ENCODE measurements around the gene MAGI1. TPM values are rescaled to one million over a fixed set of nuclear protein-coding genes. Genes with fewer than 3 reads are reported as not detected.

MAGI1 gene
- total and polyA plus RNA-seq, 7 experiments from 2014 or later, result 0.39 TPM; not detected in 6

GRCh38 chr3:65641777-65642176, 396.9 kb downstream of the MAGI1 start:
- no peak overlapping the region for H3K27ac Mint-ChIP-seq
- Histone ChIP-seq H3K36me3 (ENCODE audit: control insufficient read depth in 2 of 3, insufficient read depth in 3 of 3, low read length in 3 of 3) (no peaks in the 10 kb centered on the region), H3K9me3 (ENCODE audit: control insufficient read depth in 2 of 3, low read length in 3 of 3) (peaks cover 0 to under 1% (median 0%) of the 10 kb centered on the region in 3 experiments), H3K27ac (ENCODE audit: low read depth, low read length) (no peak overlapping the region), H3K4me3 (ENCODE audit: low read length) (no peak overlapping the region), H3K27me3 (ENCODE audit: control insufficient read depth in 2 of 2, insufficient read depth in 2 of 2, low read length in 2 of 2) (no peaks in the 10 kb centered on the region), H3K4me1 (ENCODE audit: control insufficient read depth in 2 of 2, insufficient read depth in 2 of 2, low read length in 2 of 2) (no peaks in the 10 kb centered on the region)
- intact Hi-C loops (cut with micrococcal nuclease), result no loop called here
- no peak for ATAC-seq
- H3K36me3 Mint-ChIP-seq, result peaks cover 0 to 4% (median 0%) of the 10 kb centered on the region in 5 donors
- peaks cover 0 to 36% (median 9%) of the 10 kb centered on the region in 11 donors for H3K9me3 Mint-ChIP-seq
- no peak for DNase-seq
- no peaks in the 10 kb centered on the region for H3K4me1 Mint-ChIP-seq
- POLR2A ChIA-PET, result no interaction called here
- no peak overlapping the region for H3K4me3 Mint-ChIP-seq
- peaks cover 0 to 5% (median 0%) of the 10 kb centered on the region in 5 donors for H3K27me3 Mint-ChIP-seq
- CTCF ChIA-PET, result no interaction called here

GRCh38 chr3:65641045-65641444, 397.7 kb downstream of the MAGI1 start:
- no peak overlapping the region for H3K27ac ChIP-seq (ENCODE audit: low read depth, low read length)
- H3K9me3 Mint-ChIP-seq, result peaks cover 0 to 29% (median 6%) of the 10 kb centered on the region in 11 donors
- no peaks in the 10 kb centered on the region for H3K4me1 ChIP-seq (ENCODE audit: control insufficient read depth in 2 of 2, insufficient read depth in 2 of 2, low read length in 2 of 2)
- no peak overlapping the region for H3K4me3 ChIP-seq (ENCODE audit: low read length)
- ChIA-PET POLR2A (no interaction called here), CTCF (no interaction called here)
- ATAC-seq, result no peak
- peaks cover 0 to 5% (median 0%) of the 10 kb centered on the region in 5 donors for H3K27me3 Mint-ChIP-seq
- H3K27me3 ChIP-seq (ENCODE audit: control insufficient read depth in 2 of 2, insufficient read depth in 2 of 2, low read length in 2 of 2), result no peaks in the 10 kb centered on the region
- no peaks in the 10 kb centered on the region for H3K9me3 ChIP-seq (ENCODE audit: control insufficient read depth in 2 of 3, low read length in 3 of 3)
- intact Hi-C loops (cut with micrococcal nuclease), result no loop called here
- H3K36me3 ChIP-seq (ENCODE audit: control insufficient read depth in 2 of 3, insufficient read depth in 3 of 3, low read length in 3 of 3), result no peaks in the 10 kb centered on the region
- H3K4me1 Mint-ChIP-seq, result no peaks in the 10 kb centered on the region
- no peak overlapping the region for H3K4me3 Mint-ChIP-seq
- H3K27ac Mint-ChIP-seq, result no peak overlapping the region
- DNase-seq, result no peak
- peaks cover 0 to 4% (median 0%) of the 10 kb centered on the region in 5 donors for H3K36me3 Mint-ChIP-seq

GRCh38 chr3:65639444-65639843, 399.3 kb downstream of the MAGI1 start:
- Histone ChIP-seq H3K36me3 (ENCODE audit: control insufficient read depth in 2 of 3, insufficient read depth in 3 of 3, low read length in 3 of 3) (no peaks in the 10 kb centered on the region), H3K4me1 (ENCODE audit: control insufficient read depth in 2 of 2, insufficient read depth in 2 of 2, low read length in 2 of 2) (no peaks in the 10 kb centered on the region), H3K9me3 (ENCODE audit: control insufficient read depth in 2 of 3, low read length in 3 of 3) (no peaks in the 10 kb centered on the region), H3K27me3 (ENCODE audit: control insufficient read depth in 2 of 2, insufficient read depth in 2 of 2, low read length in 2 of 2) (no peaks in the 10 kb centered on the region), H3K4me3 (ENCODE audit: low read length) (no peak overlapping the region), H3K27ac (ENCODE audit: low read depth, low read length) (no peak overlapping the region)
- CTCF ChIA-PET, result no interaction called here
- Mint-ChIP-seq H3K27ac (no peak overlapping the region), H3K9me3 (peaks cover 0 to 21% (median 6%) of the 10 kb centered on the region in 11 donors), H3K4me1 (no peaks in the 10 kb centered on the region), H3K36me3 (peaks cover 0 to 4% (median 0%) of the 10 kb centered on the region in 5 donors), H3K27me3 (peaks cover 0 to 5% (median 0%) of the 10 kb centered on the region in 5 donors), H3K4me3 (no peak overlapping the region)
- DNase-seq, result no peak
- ATAC-seq, result no peak
- POLR2A ChIA-PET, result no interaction called here
- intact Hi-C loops (cut with micrococcal nuclease), result no loop called here

GRCh38 chr3:65638301-65638700, 400.4 kb downstream of the MAGI1 start:
- no peaks in the 10 kb centered on the region for H3K4me1 Mint-ChIP-seq
- no peak overlapping the region for H3K27ac Mint-ChIP-seq
- peaks cover 0 to 5% (median 0%) of the 10 kb centered on the region in 5 donors for H3K27me3 Mint-ChIP-seq
- peaks cover 0 to 4% (median 0%) of the 10 kb centered on the region in 5 donors for H3K36me3 Mint-ChIP-seq
- DNase-seq, result no peak
- ChIA-PET CTCF (no interaction called here), POLR2A (no interaction called here)
- intact Hi-C loops (cut with micrococcal nuclease), result no loop called here
- no peak for ATAC-seq
- no peak overlapping the region for H3K4me3 Mint-ChIP-seq
- peaks cover 0 to 13% (median 5%) of the 10 kb centered on the region in 11 donors for H3K9me3 Mint-ChIP-seq
- no peak overlapping the region for H3K27ac ChIP-seq (ENCODE audit: low read depth, low read length)
- H3K36me3 ChIP-seq (ENCODE audit: control insufficient read depth in 2 of 3, insufficient read depth in 3 of 3, low read length in 3 of 3), result no peaks in the 10 kb centered on the region
- no peak overlapping the region for H3K4me3 ChIP-seq (ENCODE audit: low read length)
- H3K4me1 ChIP-seq (ENCODE audit: control insufficient read depth in 2 of 2, insufficient read depth in 2 of 2, low read length in 2 of 2), result no peaks in the 10 kb centered on the region
- H3K27me3 ChIP-seq (ENCODE audit: control insufficient read depth in 2 of 2, insufficient read depth in 2 of 2, low read length in 2 of 2), result no peaks in the 10 kb centered on the region
- H3K9me3 ChIP-seq (ENCODE audit: control insufficient read depth in 2 of 3, low read length in 3 of 3), result no peaks in the 10 kb centered on the region

- POLR2A ChIA-PET, result no interaction called here
- H3K36me3 ChIP-seq (ENCODE audit: control insufficient read depth in 2 of 3, insufficient read depth in 3 of 3, low read length in 3 of 3), result no peaks in the 10 kb centered on the region
- no peaks in the 10 kb centered on the region for H3K4me1 Mint-ChIP-seq
Measured at GRCh38 chr3:65636326-65636725, 402.4 kb downstream of the MAGI1 start.

GRCh38 chr3:65635657-65636056, 403.1 kb downstream of the MAGI1 start:
- Histone ChIP-seq H3K36me3 (ENCODE audit: control insufficient read depth in 2 of 3, insufficient read depth in 3 of 3, low read length in 3 of 3) (no peaks in the 10 kb centered on the region), H3K4me1 (ENCODE audit: control insufficient read depth in 2 of 2, insufficient read depth in 2 of 2, low read length in 2 of 2) (no peaks in the 10 kb centered on the region), H3K27ac (ENCODE audit: low read depth, low read length) (no peak overlapping the region), H3K4me3 (ENCODE audit: low read length) (no peak overlapping the region), H3K9me3 (ENCODE audit: control insufficient read depth in 2 of 3, low read length in 3 of 3) (no peaks in the 10 kb centered on the region), H3K27me3 (ENCODE audit: control insufficient read depth in 2 of 2, insufficient read depth in 2 of 2, low read length in 2 of 2) (no peaks in the 10 kb centered on the region)
- peaks cover 0 to 11% (median 3%) of the 10 kb centered on the region in 11 donors for H3K9me3 Mint-ChIP-seq
- intact Hi-C loops (cut with micrococcal nuclease), result no loop called here
- ChIA-PET CTCF (no interaction called here), POLR2A (no interaction called here)
- H3K4me1 Mint-ChIP-seq, result no peaks in the 10 kb centered on the region
- DNase-seq, result no peak
- H3K4me3 Mint-ChIP-seq, result no peak overlapping the region
- H3K27ac Mint-ChIP-seq, result no peak overlapping the region
- peaks cover 0 to 5% (median 0%) of the 10 kb centered on the region in 5 donors for H3K27me3 Mint-ChIP-seq
- no peak for ATAC-seq
- peaks cover 0 to 4% (median 0%) of the 10 kb centered on the region in 5 donors for H3K36me3 Mint-ChIP-seq

More at GRCh38 chr3:65636326-65636725, 402.4 kb downstream of the MAGI1 start:
- Histone ChIP-seq H3K9me3 (ENCODE audit: control insufficient read depth in 2 of 3, low read length in 3 of 3) (no peaks in the 10 kb centered on the region), H3K27ac (ENCODE audit: low read depth, low read length) (no peak overlapping the region), H3K27me3 (ENCODE audit: control insufficient read depth in 2 of 2, insufficient read depth in 2 of 2, low read length in 2 of 2) (no peaks in the 10 kb centered on the region), H3K4me3 (ENCODE audit: low read length) (no peak overlapping the region), H3K4me1 (ENCODE audit: control insufficient read depth in 2 of 2, insufficient read depth in 2 of 2, low read length in 2 of 2) (no peaks in the 10 kb centered on the region)
- Mint-ChIP-seq H3K36me3 (peaks cover 0 to 4% (median 0%) of the 10 kb centered on the region in 5 donors), H3K4me3 (no peak overlapping the region), H3K27me3 (peaks cover 0 to 5% (median 0%) of the 10 kb centered on the region in 5 donors), H3K27ac (no peak overlapping the region), H3K9me3 (peaks cover 0 to 8% (median 4%) of the 10 kb centered on the region in 11 donors)
- intact Hi-C loops (cut with micrococcal nuclease), result no loop called here
- ATAC-seq (no peak), DNase-seq (no peak)
- CTCF ChIA-PET, result no interaction called here

- CTCF ChIA-PET, result no interaction called here
- Histone ChIP-seq H3K36me3 (ENCODE audit: control insufficient read depth in 2 of 3, insufficient read depth in 3 of 3, low read length in 3 of 3) (no peaks in the 10 kb centered on the region), H3K4me3 (ENCODE audit: low read length) (no peak overlapping the region), H3K27ac (ENCODE audit: low read depth, low read length) (no peak overlapping the region), H3K9me3 (ENCODE audit: control insufficient read depth in 2 of 3, low read length in 3 of 3) (no peaks in the 10 kb centered on the region), H3K4me1 (ENCODE audit: control insufficient read depth in 2 of 2, insufficient read depth in 2 of 2, low read length in 2 of 2) (no peaks in the 10 kb centered on the region), H3K27me3 (ENCODE audit: control insufficient read depth in 2 of 2, insufficient read depth in 2 of 2, low read length in 2 of 2) (no peaks in the 10 kb centered on the region)
- intact Hi-C loops (cut with micrococcal nuclease), result no loop called here
- POLR2A ChIA-PET, result no interaction called here
- ATAC-seq, result no peak
- Mint-ChIP-seq H3K4me3 (no peak overlapping the region), H3K4me1 (no peaks in the 10 kb centered on the region), H3K9me3 (peaks cover 0 to 13% (median 0%) of the 10 kb centered on the region in 11 donors), H3K36me3 (no peaks in the 10 kb centered on the region), H3K27ac (no peak overlapping the region), H3K27me3 (no peaks in the 10 kb centered on the region)
- no peak for DNase-seq
Measured at GRCh38 chr3:65633018-65633638, 405.6 kb downstream of the MAGI1 start.

All from naive thymus-derived CD4-positive, alpha-beta T cell (primary cell).